Large intestine (tissue), 3 donors: ENCODE measurements around the gene EPHB2. TPM values are rescaled to one million over a fixed set of nuclear protein-coding genes. Genes with fewer than 3 reads are reported as not detected.

Experiments used
- DNase-seq, 2 donors: peaks; one replicate each; pipeline versions ENCODE4 v3.0.0 to v3.0.0-alpha.2; 2013
- H3K27ac ChIP-seq: one replicate; pipeline ENCODE4 v1.5.1; 2013; ENCODE audit warnings: low read length
- H3K27me3 ChIP-seq: 2 replicates; pipeline ENCODE4 v1.6.1; 2013; ENCODE audit warnings: low read length; ENCODE audit not compliant: control insufficient read depth, insufficient read depth
- H3K36me3 ChIP-seq: 2 replicates; pipeline ENCODE4 v1.6.1; 2013; ENCODE audit warnings: low read length; ENCODE audit not compliant: control insufficient read depth, insufficient read depth
- H3K4me1 ChIP-seq: one replicate; pipeline ENCODE4 v1.6.1; 2013; ENCODE audit warnings: low read length; ENCODE audit not compliant: control insufficient read depth, insufficient read depth
- H3K4me3 ChIP-seq: one replicate; pipeline ENCODE4 v1.5.1; 2013; ENCODE audit warnings: low read length
- H3K9me3 ChIP-seq: one replicate; pipeline ENCODE4 v1.6.1; 2013; ENCODE audit warnings: mild to moderate bottlenecking, low read depth, low read length, moderate library complexity; ENCODE audit not compliant: control insufficient read depth
- WGBS: methylation state at CpG from one replicate; pipeline ENCODE4 v1.1.5; 2013; ENCODE audit warnings: low lambda C conversion rate; ENCODE audit not compliant: insufficient coverage; 5-methylcytosine and 5-hydroxymethylcytosine counted together
- polyA plus RNA-seq: library from polyadenylated mRNA; unstranded; fragments of 120-200 nt; gene quantifications from one replicate; pipeline ENCODE4 v1.2.1, GENCODE V29; 2013

Gene EPHB2
- polyA plus RNA-seq, 1 donor = 37.6 TPM

- Histone ChIP-seq H3K36me3 (peaks cover 3% of the 10 kb centered on the region), H3K27me3 (no peaks in the 10 kb centered on the region), H3K4me3 (no peak overlapping the region), H3K9me3 (no peaks in the 10 kb centered on the region), H3K27ac (no peak overlapping the region), H3K4me1 (peaks cover 4% of the 10 kb centered on the region)
- DNase-seq = no peak
- WGBS = no CpG with 5 or more reads among the region's 5 CpGs
Measured at GRCh38 chr1:22815043-22815365, 104.4 kb downstream of the EPHB2 start.

DNA sequence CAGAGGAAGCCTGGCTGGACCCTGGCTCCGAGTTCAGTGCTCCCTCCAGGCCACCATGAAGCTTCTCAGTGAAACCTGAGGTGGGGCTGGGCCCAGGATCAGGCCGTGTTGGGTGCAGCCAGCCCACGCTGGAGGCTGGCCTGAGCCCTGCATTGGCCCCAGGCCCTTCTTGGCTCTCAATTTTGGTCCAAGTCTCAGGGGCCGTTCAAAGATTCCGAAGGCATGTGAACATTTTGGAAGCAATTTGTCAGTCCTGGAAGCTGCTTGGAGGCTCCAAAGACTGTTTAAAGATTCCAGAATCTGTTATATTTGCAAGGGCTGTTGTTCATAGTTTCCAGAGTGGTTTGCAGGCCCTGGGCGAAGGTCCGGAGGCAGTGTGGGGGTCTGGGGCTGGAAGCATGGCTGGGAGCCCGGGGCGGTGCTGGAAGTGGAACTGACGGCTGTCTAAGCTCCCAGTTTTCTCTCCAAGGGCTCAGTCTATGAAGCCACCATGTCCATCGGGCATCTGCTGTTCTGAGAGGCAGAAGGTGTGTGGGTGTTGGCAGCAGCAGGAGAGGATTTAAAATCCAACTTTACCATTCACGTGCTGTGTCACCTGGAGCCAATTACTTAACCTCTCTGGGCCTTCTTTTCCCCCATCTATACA is 104.9 kb downstream of the EPHB2 start:
- WGBS = no CpG with 5 or more reads among the region's 12 CpGs
- peaks cover 4% of the 10 kb centered on the region for H3K4me1 ChIP-seq
- no peaks in the 10 kb centered on the region for H3K9me3 ChIP-seq
- H3K27me3 ChIP-seq = no peaks in the 10 kb centered on the region
- H3K4me3 ChIP-seq = no peak overlapping the region
- H3K27ac ChIP-seq = peak overlapping the region; percentile 3
- H3K36me3 ChIP-seq = no peaks in the 10 kb centered on the region
- no peak for DNase-seq

- H3K27me3 ChIP-seq = no peaks in the 10 kb centered on the region
- H3K4me1 ChIP-seq = peaks cover 4% of the 10 kb centered on the region
- WGBS = no CpG with 5 or more reads among the region's 9 CpGs
- no peak for DNase-seq
- peak overlapping the region; percentile 3 for H3K27ac ChIP-seq
- H3K9me3 ChIP-seq = no peaks in the 10 kb centered on the region
- no peak overlapping the region for H3K4me3 ChIP-seq
- peaks cover 2% of the 10 kb centered on the region for H3K36me3 ChIP-seq
Measured at GRCh38 chr1:22816067-22816775, 105.6 kb downstream of the EPHB2 start.

DNA sequence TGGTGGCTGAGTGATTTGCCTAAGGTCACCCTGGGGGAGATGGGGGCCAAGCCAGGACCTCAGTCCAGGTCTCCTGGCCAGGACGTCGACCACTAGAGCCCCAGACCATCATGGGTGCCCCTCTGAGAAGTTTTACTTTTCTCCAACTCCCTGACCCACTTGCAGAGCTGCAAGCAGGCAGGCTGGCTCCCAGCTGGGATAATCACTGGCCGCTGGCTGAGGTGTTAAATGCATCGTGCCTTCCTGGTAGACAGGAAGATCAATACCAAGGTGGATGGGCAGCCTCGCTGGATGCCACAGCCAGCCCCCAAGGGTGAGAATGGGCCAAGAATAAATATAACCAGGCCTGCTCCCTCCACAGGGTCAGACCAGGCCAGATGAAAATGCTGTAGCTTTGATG is 106.2 kb downstream of the EPHB2 start:
- no peaks in the 10 kb centered on the region for H3K9me3 ChIP-seq
- DNase-seq = no peak
- H3K36me3 ChIP-seq = peaks cover 2% of the 10 kb centered on the region
- H3K27me3 ChIP-seq = no peaks in the 10 kb centered on the region
- H3K4me3 ChIP-seq = no peak overlapping the region
- WGBS = no CpG with 5 or more reads among the region's 5 CpGs
- no peak overlapping the region for H3K27ac ChIP-seq
- peaks cover 4% of the 10 kb centered on the region for H3K4me1 ChIP-seq

DNA sequence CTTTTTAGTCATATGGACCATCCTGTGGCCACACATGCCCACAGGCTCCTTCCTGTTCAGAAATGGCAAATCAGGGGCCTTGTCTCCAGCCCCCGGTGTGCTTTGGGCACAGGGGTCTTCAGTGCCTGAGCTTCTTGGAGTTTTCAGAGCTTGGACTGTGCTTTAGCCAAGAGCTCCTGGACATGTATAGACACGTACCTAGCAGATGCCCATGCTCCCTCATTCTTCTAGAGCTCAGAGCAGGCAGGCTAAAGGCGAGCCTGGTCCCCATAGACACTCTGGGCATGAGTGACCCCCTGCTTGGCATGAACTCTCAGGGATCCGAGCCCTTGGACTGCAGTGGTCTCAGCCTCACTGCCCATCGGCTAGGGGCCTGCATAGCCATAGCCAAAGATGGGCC is 106.8 kb downstream of the EPHB2 start:
- Histone ChIP-seq H3K4me3 (no peak overlapping the region), H3K36me3 (peaks cover 2% of the 10 kb centered on the region), H3K27me3 (no peaks in the 10 kb centered on the region), H3K4me1 (peaks cover 4% of the 10 kb centered on the region), H3K27ac (no peak overlapping the region), H3K9me3 (no peaks in the 10 kb centered on the region)
- no CpG with 5 or more reads among the region's 5 CpGs for WGBS
- no peak for DNase-seq

DNA sequence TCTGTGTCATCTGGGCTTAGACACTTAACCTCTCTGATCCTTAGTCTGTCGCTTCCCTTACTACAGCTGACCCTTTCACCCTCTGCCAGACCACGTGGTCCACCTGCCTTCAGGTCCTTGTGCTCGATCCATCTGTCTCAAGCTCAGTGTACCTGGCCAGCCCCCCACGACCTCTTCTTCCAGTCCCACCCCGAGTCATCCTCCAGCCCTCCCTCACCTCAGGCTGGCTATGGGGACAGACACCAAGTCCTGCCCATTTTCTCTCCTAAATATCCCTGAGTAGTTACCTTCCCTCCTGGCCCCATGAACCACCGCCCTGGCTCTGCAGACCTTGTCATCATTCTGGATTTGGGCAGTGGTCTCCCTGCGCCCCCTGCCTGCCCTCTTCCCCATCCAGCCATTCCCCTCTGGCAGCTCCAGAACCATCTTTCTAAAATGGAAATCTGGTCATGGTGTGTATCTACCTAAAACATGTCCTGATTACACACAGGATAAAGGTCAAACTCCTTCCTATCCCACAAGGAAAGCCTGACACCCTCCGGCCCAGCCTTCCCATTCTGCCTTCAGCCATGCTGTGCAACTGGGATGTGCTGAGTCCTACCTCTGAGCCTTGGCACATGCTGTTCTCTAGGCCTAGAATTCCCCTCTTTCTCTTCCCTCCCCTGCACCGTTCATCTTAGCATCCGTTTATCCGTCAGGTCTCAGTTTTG is 107.6 kb downstream of the EPHB2 start:
- peaks cover 4% of the 10 kb centered on the region for H3K4me1 ChIP-seq
- no peaks in the 10 kb centered on the region for H3K9me3 ChIP-seq
- DNase-seq = peak in 1 of 2 donors; percentile 18
- H3K27ac ChIP-seq = no peak overlapping the region
- WGBS = 49% methylated on average over 3 of the region's 11 CpGs
- H3K27me3 ChIP-seq = no peaks in the 10 kb centered on the region
- H3K4me3 ChIP-seq = no peak overlapping the region
- peaks cover 2% of the 10 kb centered on the region for H3K36me3 ChIP-seq

DNA sequence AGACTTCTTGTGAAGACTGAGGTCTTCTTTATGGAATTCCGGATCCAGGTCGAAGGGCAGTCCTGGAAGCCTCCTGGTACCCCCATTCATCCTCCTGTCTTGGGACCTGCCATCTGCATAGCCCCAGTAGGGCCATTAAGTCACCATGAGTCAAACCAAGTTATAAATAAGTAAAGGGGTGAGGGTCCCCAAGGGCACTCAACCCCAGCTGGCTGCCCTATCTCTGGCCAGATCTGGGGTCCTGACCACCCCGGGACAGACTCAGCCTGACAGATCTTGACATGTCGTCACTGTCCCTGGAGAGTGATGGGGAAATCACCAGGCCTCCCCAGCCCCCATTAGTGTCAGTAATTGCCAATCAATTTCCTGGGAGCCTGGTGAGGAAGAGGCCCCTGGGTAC is 108.7 kb downstream of the EPHB2 start:
- no peak for DNase-seq
- Histone ChIP-seq H3K36me3 (peaks cover 2% of the 10 kb centered on the region), H3K4me3 (no peak overlapping the region), H3K27me3 (no peaks in the 10 kb centered on the region), H3K9me3 (no peaks in the 10 kb centered on the region), H3K27ac (no peak overlapping the region), H3K4me1 (peaks cover 4% of the 10 kb centered on the region)
- no CpG with 5 or more reads among the region's 4 CpGs for WGBS

DNA sequence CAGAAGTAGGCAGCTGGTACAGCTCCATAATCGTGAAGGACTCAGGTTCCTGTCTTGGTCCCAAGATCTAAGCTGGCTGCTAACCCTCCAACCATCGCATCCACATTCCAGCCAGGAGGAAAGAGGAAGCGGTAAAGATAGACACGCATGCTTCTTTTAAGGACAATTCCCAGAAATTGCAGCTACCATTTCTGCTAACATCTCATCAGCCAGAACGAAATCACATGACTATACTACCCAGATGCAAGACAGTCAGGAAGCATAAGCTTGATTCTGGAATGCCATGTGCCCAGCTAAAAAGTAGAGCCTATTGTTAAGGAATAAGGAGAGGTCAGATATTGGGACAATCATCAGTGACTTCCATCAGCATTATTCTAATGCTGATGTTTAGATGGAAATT is 110.4 kb downstream of the EPHB2 start:
- Histone ChIP-seq H3K36me3 (peaks cover 2% of the 10 kb centered on the region), H3K27ac (no peak overlapping the region), H3K4me3 (no peak overlapping the region), H3K4me1 (peaks cover 8% of the 10 kb centered on the region), H3K27me3 (no peaks in the 10 kb centered on the region), H3K9me3 (no peaks in the 10 kb centered on the region)
- DNase-seq = no peak
- WGBS = no CpG with 5 or more reads among the region's 5 CpGs

DNA sequence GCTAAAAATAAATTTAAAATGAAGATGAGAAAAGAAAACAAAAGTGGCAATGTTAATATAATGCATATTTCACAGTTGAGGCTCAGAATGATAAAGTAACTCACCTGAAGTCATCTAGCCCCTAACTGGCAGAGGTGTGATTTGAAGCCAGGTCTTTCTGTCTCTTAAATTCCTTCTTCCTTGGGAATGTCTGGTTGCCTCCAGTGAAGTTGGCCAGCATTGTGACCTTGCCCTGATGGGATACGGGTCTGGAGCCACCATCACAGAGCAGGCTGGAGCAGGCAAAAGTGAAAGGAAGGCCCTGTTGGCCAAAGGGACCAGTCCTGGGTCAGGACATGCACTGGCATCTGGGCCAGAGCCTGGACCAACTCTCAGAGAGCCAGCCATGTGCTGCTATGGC is 111.7 kb downstream of the EPHB2 start:
- no CpG with 5 or more reads among the region's 1 CpG for WGBS
- H3K27ac ChIP-seq = no peak overlapping the region
- no peak for DNase-seq
- H3K27me3 ChIP-seq = no peaks in the 10 kb centered on the region
- peaks cover 2% of the 10 kb centered on the region for H3K36me3 ChIP-seq
- no peak overlapping the region for H3K4me3 ChIP-seq
- H3K9me3 ChIP-seq = no peaks in the 10 kb centered on the region
- peaks cover 21% of the 10 kb centered on the region for H3K4me1 ChIP-seq

- Histone ChIP-seq H3K27ac (no peak overlapping the region), H3K4me1 (peaks cover 38% of the 10 kb centered on the region), H3K4me3 (no peak overlapping the region), H3K36me3 (peaks cover 2% of the 10 kb centered on the region), H3K27me3 (no peaks in the 10 kb centered on the region), H3K9me3 (no peaks in the 10 kb centered on the region)
- DNase-seq = no peak
- 100% methylated on average over 2 of the region's 10 CpGs for WGBS
Measured at GRCh38 chr1:22824466-22824865, 113.8 kb downstream of the EPHB2 start.
